ENCODE results near the gene ENKUR.

ENKUR gene

DNA sequence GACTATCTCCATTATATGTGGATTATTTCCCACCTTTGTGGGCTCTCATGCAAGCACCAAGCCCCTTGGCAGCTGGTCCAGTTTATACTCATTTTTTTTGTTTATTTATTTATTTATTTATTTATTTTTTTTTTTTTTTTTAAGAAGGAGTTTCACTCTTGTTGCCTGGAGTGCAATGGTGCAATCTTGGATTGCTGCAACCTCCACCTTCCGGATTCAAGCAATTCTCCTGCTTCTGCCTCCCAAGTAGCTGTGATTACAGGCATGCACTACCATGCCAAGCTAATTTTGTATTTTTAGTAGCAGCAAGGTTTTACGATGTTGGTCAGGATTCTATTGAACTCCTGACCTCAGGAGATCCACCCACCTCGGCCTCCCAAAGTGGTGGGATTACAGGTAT lies 66.3 kb downstream of the ENKUR start:
- no peaks in the 10 kb centered on the region for H3K27me3 ChIP-seq (ENCODE audit: control insufficient read depth in 1 of 2, insufficient read depth in 2 of 2, low read length in 2 of 2)
- no peak overlapping the region for H3K27ac ChIP-seq (ENCODE audit: low read length)
- no peak overlapping the region for H3K4me3 ChIP-seq (ENCODE audit: low read length in 2 of 2)
- no peaks in the 10 kb centered on the region for H3K36me3 ChIP-seq (ENCODE audit: control insufficient read depth in 2 of 2, insufficient read depth in 2 of 2, low read length in 2 of 2)
- H3K9me3 ChIP-seq (ENCODE audit: control insufficient read depth in 2 of 2, low read length in 2 of 2), result no peaks in the 10 kb centered on the region
- H3K4me1 ChIP-seq (ENCODE audit: control insufficient read depth, insufficient read depth, low read length), result peaks cover 16% of the 10 kb centered on the region
- no peak overlapping the region for H3K9ac ChIP-seq (ENCODE audit: low read length in 2 of 2)

DNA sequence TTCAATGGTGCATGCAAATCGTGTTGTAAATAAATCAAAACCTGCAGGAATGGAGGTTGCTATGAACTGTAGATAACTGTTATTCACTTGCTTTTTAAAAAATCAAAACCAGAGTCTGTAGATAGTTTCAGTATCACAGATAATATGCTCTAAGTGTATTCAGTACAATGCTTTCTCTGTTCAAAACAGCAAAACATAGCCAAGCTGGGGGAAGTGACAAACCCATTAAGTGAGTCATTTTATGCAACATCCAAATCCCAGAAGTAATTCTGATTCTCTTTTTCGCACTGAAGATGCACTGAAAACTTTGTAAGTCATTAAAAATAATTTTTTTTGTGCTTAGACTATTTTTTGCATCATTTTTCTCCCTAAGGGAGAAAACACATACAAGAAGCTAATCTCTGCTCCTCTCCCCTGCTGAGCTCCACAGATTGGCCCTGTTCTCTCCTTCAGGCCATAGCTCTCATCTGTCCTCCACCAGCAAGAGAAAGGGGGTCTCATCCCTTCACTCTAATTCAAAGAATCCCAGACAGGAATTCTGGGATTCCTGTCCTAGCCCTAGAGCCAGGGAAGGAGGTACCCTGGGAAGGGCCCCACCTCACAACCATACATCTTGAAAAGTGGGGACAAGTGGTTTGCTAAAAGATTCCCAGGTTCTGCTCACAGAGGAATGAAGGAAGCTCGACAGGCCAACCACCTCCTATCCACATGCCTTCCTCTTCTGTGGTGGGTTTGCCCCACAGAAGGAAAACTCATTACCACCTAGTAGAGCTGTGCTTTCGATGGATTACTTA lies 68.5 kb downstream of the ENKUR start:
- H3K9ac ChIP-seq (ENCODE audit: low read length in 2 of 2), result no peak overlapping the region
- peak overlapping the region; percentile 25 for H3K27ac ChIP-seq (ENCODE audit: low read length)
- H3K4me3 ChIP-seq (ENCODE audit: low read length in 2 of 2), result no peak overlapping the region

DNA sequence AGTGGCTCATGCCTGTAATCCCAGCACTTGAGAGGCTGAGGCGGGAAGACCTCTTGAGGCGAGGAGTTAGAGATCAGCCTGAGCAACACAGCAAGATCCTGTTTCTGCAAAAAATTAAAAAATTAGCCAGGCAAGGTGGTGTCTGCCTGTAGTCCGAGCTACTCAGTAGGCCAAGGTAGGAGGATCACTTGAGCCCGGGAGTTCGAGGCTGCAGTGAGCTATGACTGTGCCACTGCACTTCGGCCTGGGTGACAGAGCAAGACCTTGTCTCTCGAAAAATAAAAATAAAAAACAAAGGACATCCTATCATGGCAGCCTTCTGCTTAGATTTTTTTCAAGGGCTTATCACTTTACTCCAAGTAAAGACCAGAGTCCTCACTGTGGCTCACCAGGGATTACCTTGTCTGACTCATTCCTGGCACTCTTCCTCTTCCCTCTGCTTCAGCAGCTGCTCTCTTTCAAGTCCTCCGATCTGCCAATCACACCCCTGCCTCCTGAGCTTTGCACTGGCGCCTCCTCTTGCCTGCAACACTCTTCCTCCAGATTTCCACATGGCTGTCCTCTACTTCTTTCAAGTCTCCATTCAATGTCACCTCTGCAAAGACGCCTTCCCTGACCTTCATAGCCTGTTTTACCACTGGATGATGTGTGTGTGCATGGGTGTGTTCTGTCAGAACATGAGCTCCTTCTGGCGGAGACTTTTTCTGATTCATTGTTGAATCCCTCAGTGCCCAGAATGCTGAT lies 71.3 kb downstream of the ENKUR start:
- Histone ChIP-seq H3K27ac (ENCODE audit: low read length) (no peak overlapping the region), H3K4me3 (ENCODE audit: low read length in 2 of 2) (no peak overlapping the region), H3K4me1 (ENCODE audit: control insufficient read depth, insufficient read depth, low read length) (peaks cover 4% of the 10 kb centered on the region), H3K9ac (ENCODE audit: low read length in 2 of 2) (no peak overlapping the region), H3K27me3 (ENCODE audit: control insufficient read depth in 1 of 2, insufficient read depth in 2 of 2, low read length in 2 of 2) (no peaks in the 10 kb centered on the region), H3K9me3 (ENCODE audit: control insufficient read depth in 2 of 2, low read length in 2 of 2) (no peaks in the 10 kb centered on the region), H3K36me3 (ENCODE audit: control insufficient read depth in 2 of 2, insufficient read depth in 2 of 2, low read length in 2 of 2) (no peaks in the 10 kb centered on the region)

More for the DNA sequence above, 68.5 kb downstream of the ENKUR start:
- Histone ChIP-seq H3K27me3 (ENCODE audit: control insufficient read depth in 1 of 2, insufficient read depth in 2 of 2, low read length in 2 of 2) (no peaks in the 10 kb centered on the region), H3K36me3 (ENCODE audit: control insufficient read depth in 2 of 2, insufficient read depth in 2 of 2, low read length in 2 of 2) (no peaks in the 10 kb centered on the region), H3K4me1 (ENCODE audit: control insufficient read depth, insufficient read depth, low read length) (peaks cover 13% of the 10 kb centered on the region), H3K9me3 (ENCODE audit: control insufficient read depth in 2 of 2, low read length in 2 of 2) (no peaks in the 10 kb centered on the region)

DNA sequence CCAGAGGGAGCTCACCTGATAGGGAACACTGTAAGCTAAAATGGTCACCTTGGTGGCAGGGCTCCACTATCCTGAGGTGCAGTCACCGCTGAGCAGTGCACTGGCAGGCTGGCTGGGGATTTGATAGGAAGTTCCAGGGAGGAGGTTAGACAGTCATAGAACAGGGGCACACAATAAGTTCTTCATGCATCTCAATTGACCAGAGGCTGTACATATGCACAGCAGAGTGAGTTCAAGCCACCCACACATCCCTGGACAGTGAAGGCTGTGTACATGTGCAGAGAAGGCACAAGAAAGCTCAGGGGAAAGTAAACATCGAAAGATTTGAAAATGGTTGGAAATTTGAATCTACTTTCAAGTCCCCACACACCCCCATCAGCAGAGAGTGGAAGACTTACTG lies 77.4 kb downstream of the ENKUR start:
- no peak overlapping the region for H3K9ac ChIP-seq (ENCODE audit: low read length in 2 of 2)
- H3K4me1 ChIP-seq (ENCODE audit: control insufficient read depth, insufficient read depth, low read length), result no peaks in the 10 kb centered on the region
- no peaks in the 10 kb centered on the region for H3K27me3 ChIP-seq (ENCODE audit: control insufficient read depth in 1 of 2, insufficient read depth in 2 of 2, low read length in 2 of 2)
- H3K4me3 ChIP-seq (ENCODE audit: low read length in 2 of 2), result no peak overlapping the region
- H3K9me3 ChIP-seq (ENCODE audit: control insufficient read depth in 2 of 2, low read length in 2 of 2), result no peaks in the 10 kb centered on the region
- no peak overlapping the region for H3K27ac ChIP-seq (ENCODE audit: low read length)
- H3K36me3 ChIP-seq (ENCODE audit: control insufficient read depth in 2 of 2, insufficient read depth in 2 of 2, low read length in 2 of 2), result peaks cover 2 to 3% of the 10 kb centered on the region in 2 donors

DNA sequence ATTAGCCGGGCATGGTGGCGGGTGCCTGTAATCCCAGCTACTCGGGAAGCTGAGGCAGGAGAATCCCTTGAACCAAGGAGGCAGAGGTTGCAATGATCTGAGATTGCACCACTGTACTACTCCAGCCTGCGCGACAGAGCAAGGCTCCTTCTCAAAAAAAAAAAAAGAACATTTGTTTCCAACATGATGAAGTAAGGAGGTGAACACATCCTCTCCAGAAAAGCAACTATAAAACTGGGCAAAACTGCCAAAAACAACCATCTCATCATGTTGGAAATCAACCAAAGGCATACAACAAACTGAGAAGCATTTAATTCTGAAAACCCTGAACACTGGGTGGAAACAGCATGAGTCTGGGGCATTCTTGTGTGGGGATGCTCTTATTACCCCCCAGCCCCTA lies 77.9 kb downstream of the ENKUR start:
- Histone ChIP-seq H3K9me3 (ENCODE audit: control insufficient read depth in 2 of 2, low read length in 2 of 2) (no peaks in the 10 kb centered on the region), H3K27me3 (ENCODE audit: control insufficient read depth in 1 of 2, insufficient read depth in 2 of 2, low read length in 2 of 2) (no peaks in the 10 kb centered on the region), H3K4me3 (ENCODE audit: low read length in 2 of 2) (no peak overlapping the region), H3K27ac (ENCODE audit: low read length) (no peak overlapping the region), H3K9ac (ENCODE audit: low read length in 2 of 2) (no peak overlapping the region), H3K36me3 (ENCODE audit: control insufficient read depth in 2 of 2, insufficient read depth in 2 of 2, low read length in 2 of 2) (peaks cover 2 to 3% of the 10 kb centered on the region in 2 donors), H3K4me1 (ENCODE audit: control insufficient read depth, insufficient read depth, low read length) (no peaks in the 10 kb centered on the region)

DNA sequence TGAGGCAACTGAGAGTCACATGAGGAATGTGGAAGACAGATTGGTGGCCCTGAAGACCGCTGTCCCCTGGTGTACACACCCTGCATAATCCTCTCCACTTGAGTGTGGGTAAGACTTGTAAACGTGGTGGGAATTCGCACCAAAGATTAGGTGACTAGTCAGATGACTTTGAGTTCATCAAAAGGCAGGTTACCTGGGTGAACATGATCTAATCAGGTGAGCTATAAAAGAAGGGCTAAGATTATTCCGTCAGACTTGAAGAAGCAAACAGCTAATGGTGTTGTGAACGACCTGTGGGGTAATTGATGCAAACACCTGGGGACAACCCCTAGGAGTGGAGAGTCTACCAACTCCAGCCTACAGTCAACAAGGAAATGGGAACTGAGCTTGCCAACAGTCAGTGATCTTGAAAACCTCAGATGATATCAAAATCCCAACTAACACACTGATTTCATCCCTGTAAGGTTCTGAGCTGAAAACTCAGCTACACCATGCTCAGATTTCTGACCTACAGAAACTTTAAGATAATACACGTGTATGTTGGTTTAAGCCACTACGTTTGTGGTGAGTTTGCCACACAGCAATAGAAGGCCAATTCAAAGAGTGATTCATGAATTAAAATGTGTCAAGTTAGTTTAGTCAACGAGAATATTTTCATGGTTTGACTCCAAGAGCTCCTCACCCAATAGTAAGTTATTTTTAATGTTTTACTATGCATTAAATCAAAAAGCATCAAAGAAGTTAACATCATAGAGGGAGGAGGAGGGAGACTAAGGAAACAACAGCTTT lies 80.3 kb downstream of the ENKUR start:
- Histone ChIP-seq H3K9ac (ENCODE audit: low read length in 2 of 2) (no peak overlapping the region), H3K4me1 (ENCODE audit: control insufficient read depth, insufficient read depth, low read length) (no peaks in the 10 kb centered on the region), H3K4me3 (ENCODE audit: low read length in 2 of 2) (no peak overlapping the region), H3K9me3 (ENCODE audit: control insufficient read depth in 2 of 2, low read length in 2 of 2) (no peaks in the 10 kb centered on the region), H3K27ac (ENCODE audit: low read length) (no peak overlapping the region), H3K27me3 (ENCODE audit: control insufficient read depth in 1 of 2, insufficient read depth in 2 of 2, low read length in 2 of 2) (no peaks in the 10 kb centered on the region), H3K36me3 (ENCODE audit: control insufficient read depth in 2 of 2, insufficient read depth in 2 of 2, low read length in 2 of 2) (peaks cover 2 to 3% of the 10 kb centered on the region in 2 donors)
